NB4 (cell line): ENCODE results near the gene SMIM45.

ENCODE experiments used
- DNase-seq: peaks from one replicate; pipeline ENCODE4 v3.0.0; 2010; ENCODE audit warnings: low read depth
- H3K4me3 ChIP-seq: one replicate; pipeline ENCODE4 v1.5.1; 2011; ENCODE audit warnings: mild to moderate bottlenecking, low read depth, low read length, moderate library complexity
- MYC ChIP-seq: IDR thresholded peaks from 2 replicates; pipeline ENCODE4 v1.6.1; 2011; ENCODE audit warnings: low read depth, low read length
- POLR2A ChIP-seq: IDR thresholded peaks from 2 replicates; pipeline ENCODE4 v1.6.1; 2011; ENCODE audit warnings: mild to moderate bottlenecking; ENCODE audit not compliant: insufficient read length; ENCODE audit errors: extremely low read depth
- TF ChIP-seq, protein P1 (sequence below): IDR thresholded peaks from 2 replicates; pipeline ENCODE4 v1.6.1; 2011; ENCODE audit warnings: low read depth, low read length
- TF ChIP-seq, protein P2 (sequence below): IDR thresholded peaks from one replicate; pipeline ENCODE4 v1.5.1; 2012; ENCODE audit warnings: low read depth, low read length

Gene SMIM45

DNA sequence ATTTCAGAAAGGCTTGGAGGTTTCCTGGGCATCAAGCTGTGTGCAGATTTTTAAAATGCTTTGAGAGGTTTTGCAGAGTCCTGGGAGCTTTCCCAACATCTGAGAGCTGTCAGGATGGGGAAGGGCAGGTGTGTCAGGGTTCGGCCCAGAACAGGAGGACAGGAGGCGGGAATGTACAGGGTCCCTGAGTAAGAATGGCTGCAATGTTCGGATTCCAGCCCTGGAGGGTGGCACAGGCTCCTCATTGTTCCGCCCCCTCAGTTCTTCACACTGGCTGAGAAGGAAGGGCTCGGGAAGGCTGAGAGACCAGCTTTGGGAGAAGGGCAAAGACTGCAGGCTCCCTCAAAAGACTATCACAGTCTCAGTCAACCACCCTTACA, 12.2 kb downstream of the SMIM45 start:
- TF ChIP-seq, protein P1, sequence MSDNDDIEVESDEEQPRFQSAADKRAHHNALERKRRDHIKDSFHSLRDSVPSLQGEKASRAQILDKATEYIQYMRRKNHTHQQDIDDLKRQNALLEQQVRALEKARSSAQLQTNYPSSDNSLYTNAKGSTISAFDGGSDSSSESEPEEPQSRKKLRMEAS, result no peak
- TF ChIP-seq, protein P2, sequence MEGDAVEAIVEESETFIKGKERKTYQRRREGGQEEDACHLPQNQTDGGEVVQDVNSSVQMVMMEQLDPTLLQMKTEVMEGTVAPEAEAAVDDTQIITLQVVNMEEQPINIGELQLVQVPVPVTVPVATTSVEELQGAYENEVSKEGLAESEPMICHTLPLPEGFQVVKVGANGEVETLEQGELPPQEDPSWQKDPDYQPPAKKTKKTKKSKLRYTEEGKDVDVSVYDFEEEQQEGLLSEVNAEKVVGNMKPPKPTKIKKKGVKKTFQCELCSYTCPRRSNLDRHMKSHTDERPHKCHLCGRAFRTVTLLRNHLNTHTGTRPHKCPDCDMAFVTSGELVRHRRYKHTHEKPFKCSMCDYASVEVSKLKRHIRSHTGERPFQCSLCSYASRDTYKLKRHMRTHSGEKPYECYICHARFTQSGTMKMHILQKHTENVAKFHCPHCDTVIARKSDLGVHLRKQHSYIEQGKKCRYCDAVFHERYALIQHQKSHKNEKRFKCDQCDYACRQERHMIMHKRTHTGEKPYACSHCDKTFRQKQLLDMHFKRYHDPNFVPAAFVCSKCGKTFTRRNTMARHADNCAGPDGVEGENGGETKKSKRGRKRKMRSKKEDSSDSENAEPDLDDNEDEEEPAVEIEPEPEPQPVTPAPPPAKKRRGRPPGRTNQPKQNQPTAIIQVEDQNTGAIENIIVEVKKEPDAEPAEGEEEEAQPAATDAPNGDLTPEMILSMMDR, result no peak
- TF ChIP-seq POLR2A (no peak), MYC (no peak)
- DNase-seq, result no peak
- H3K4me3 ChIP-seq, result no peak overlapping the region

- no peak for DNase-seq
- H3K4me3 ChIP-seq, result no peak overlapping the region
- TF ChIP-seq MYC (no peak), POLR2A (no peak)
- TF ChIP-seq, protein P1, result no peak
- TF ChIP-seq, protein P2, result no peak
Observed at GRCh38 chr22:41966225-41966606, 14.3 kb downstream of the SMIM45 start.

DNA sequence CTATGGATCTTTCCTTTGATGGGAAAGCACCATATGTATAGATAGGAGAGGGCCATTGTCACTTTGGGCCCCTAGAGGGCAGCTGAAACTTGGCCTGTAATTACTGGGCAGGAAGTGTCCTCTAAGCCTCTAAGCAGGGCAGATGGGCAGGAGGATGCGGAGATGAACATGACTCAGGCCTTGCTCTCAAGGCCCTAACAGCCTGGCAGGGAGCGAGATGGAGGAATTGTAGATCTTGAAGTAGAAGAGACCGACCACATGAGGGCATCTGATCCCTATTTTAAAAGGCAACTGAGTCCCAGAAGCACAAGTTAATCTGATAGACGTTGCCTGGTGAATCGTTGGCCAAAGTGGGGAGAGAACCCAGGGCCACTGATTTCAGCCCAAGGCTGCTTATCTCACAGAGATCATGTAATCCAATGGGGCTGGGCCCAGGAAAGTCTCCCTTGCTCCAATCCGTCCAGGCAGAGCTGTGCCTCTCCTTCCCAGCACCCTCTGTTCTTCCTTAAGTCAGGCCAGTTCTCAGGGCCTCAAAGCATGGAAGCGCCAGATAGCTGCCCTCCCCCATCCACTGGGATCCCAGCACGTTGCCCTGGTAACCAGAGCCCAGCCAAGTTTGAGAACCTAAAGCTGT, 14.8 kb downstream of the SMIM45 start:
- DNase-seq, result peak; percentile 89
- TF ChIP-seq, protein P2, result peak; percentile 12
- TF ChIP-seq MYC, result 0 out of 2 replicates have a peak, but pooled peaks have one; percentile 16
- TF ChIP-seq POLR2A, result no peak
- TF ChIP-seq, protein P1, result peak; percentile 34; the same call in 1 of the 2 replicates
- H3K4me3 ChIP-seq, result no peak overlapping the region

GRCh38 chr22:41968601-41969000, 16.7 kb downstream of the SMIM45 start:
- TF ChIP-seq MYC (no peak), POLR2A (no peak)
- TF ChIP-seq, protein P2, result no peak
- TF ChIP-seq, protein P1, result no peak
- no peak overlapping the region for H3K4me3 ChIP-seq
- no peak for DNase-seq

DNA sequence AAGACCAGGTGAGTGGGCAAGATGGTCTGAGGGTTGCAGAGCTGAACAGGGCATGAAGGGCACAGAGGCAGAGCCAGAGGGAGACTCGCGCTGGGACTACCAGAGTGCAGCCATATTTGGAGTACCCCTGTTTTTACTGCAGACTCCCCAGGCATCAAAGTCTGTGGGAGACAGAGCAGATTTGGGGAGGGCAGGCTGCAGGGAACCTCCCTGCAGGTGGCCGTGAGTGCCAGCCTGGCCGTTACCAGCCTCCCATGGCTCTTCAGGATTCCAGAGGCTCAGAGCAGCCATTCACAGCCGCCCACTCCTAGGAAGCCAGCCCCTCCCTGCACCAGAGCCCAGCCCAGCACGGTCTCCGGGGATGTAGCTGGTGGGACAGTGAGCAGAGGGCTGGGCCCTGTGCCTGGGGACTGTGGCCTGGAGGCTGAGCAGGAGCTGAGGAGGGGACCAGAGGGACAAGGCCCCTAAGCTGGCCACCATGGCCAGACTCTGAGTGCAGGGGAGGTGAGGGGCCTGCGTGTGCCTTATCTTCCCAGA, 17.2 kb downstream of the SMIM45 start, which contains the start of gene SEPTIN3:
TSS of gene SEPTIN3 (plus strand) at position 334 of the 537 bp plus-strand sequence. CDS start 2,050 bp downstream, outside the sequence.
- no peak for DNase-seq
- TF ChIP-seq POLR2A, result no peak
- TF ChIP-seq, protein P2, result no peak
- TF ChIP-seq, protein P1, result no peak
- no peak for TF ChIP-seq MYC
- H3K4me3 ChIP-seq, result no peak within 1 kb of the TSS
